GM12878 (cell line): ENCODE data around the gene CFAP107. TPM values are rescaled to one million over a fixed set of nuclear protein-coding genes. Genes with fewer than 3 reads are reported as not detected.

Experiments used
- ATAC-seq: fragments of 200-7000 bp; cut with Tn5 transposase; 3 replicates; pipeline ENCODE4 v1.9.1; 2020; ENCODE audit warnings: mild to moderate bottlenecking, moderate library complexity
- BruUV-seq: library from RNA; stranded (reverse); fragments of 400-500 nt; replicated peaks from 2 replicates; lab custom pipeline; 2021; lab: Mats Ljungman, UMichigan
- CTCF ChIA-PET: fragments of 300-600 bp; sonication (Branson Sonifier 250); formaldehyde crosslinking; extraction: SDS; loops from one replicate; lab custom pipeline; 2021; ENCODE audit warnings: inconsistent platforms; lab: Yijun Ruan, JAX
- POLR2A ChIA-PET: fragments of 350-600 bp; formaldehyde crosslinking; extraction: SDS; loops from one replicate; lab custom pipeline; 2021; ENCODE audit warnings: inconsistent platforms; lab: Charles Lee
- RAD21 ChIA-PET: fragments of 300-600 bp; sonication (Branson Sonifier 250); formaldehyde crosslinking; loops from one replicate; lab custom pipeline; 2023; ENCODE audit warnings: antibody characterized with exemption; ENCODE audit not compliant: unreplicated experiment; lab: Charles Lee
- SMC1A ChIA-PET: fragments of 300-600 bp; sonication (Branson Sonifier 250); formaldehyde crosslinking; loops from one replicate; lab custom pipeline; 2023; ENCODE audit not compliant: unreplicated experiment, uncharacterized antibody; lab: Charles Lee
- DNase-seq: peaks from one replicate; pipeline ENCODE4 v3.0.0-alpha.2; 2011; ENCODE audit warnings: low read depth, low spot score
- FAIRE-seq: peaks from 3 replicates; lab custom pipeline; 2011; peaks lifted over from hg19 to GRCh38; lab: Jason Lieb, UNC
- H2AFZ ChIP-seq: 2 replicates; pipeline ENCODE4 v1.6.0; 2011; ENCODE audit warnings: low read depth, low read length, control low read depth; ENCODE audit not compliant: control insufficient read depth
- H3K27ac ChIP-seq: 2 replicates; pipeline ENCODE4 v1.5.1; 2011; ENCODE audit warnings: control low read depth; ENCODE audit not compliant: control insufficient read depth, insufficient read depth
- H3K27me3 ChIP-seq, 2 experiments: replicated peaks in 1 of 2; 2 replicates each; pipeline versions ENCODE4 v1.6.0 to v1.6.1; 2011; ENCODE audit warnings: low read length in 1 of 2; ENCODE audit not compliant: control insufficient read depth in 2 of 2, insufficient read depth in 2 of 2
- H3K36me3 ChIP-seq, 2 experiments: 2 replicates each; pipeline ENCODE4 v1.5.1; 2011; ENCODE audit warnings: low read length in 1 of 2; ENCODE audit not compliant: control insufficient read depth in 2 of 2, insufficient read depth in 2 of 2
- H3K4me1 ChIP-seq: 2 replicates; pipeline ENCODE4 v1.6.1; 2011; ENCODE audit warnings: mild to moderate bottlenecking, low read length, moderate library complexity, mixed read lengths; ENCODE audit not compliant: control insufficient read depth, insufficient read depth
- H3K4me2 ChIP-seq: 2 replicates; pipeline ENCODE4 v1.6.0; 2011; ENCODE audit warnings: control low read depth; ENCODE audit not compliant: control insufficient read depth, insufficient read depth
- H3K4me3 ChIP-seq: fragments of 200-600 bp; sonication (generic); 2 replicates; pipeline ENCODE4 v1.5.1; 2016
- H3K79me2 ChIP-seq: 2 replicates; pipeline ENCODE4 v1.6.0; 2011; ENCODE audit warnings: low read length; ENCODE audit not compliant: control insufficient read depth, insufficient read depth
- H3K9ac ChIP-seq: 2 replicates; pipeline ENCODE4 v1.8.0; 2011; ENCODE audit warnings: low read length, control low read depth, mixed read lengths; ENCODE audit not compliant: control insufficient read depth, insufficient read depth
- H3K9me3 ChIP-seq: replicated peaks from 3 replicates; pipeline ENCODE4 v1.5.1; 2011; ENCODE audit warnings: mild to moderate bottlenecking, low read length; ENCODE audit not compliant: control insufficient read depth, insufficient read depth
- H4K20me1 ChIP-seq: 2 replicates; pipeline ENCODE4 v1.6.0; 2011; ENCODE audit not compliant: control insufficient read depth, insufficient read depth
- CREM ChIP-seq: IDR thresholded peaks from 2 replicates; pipeline ENCODE4 v1.6.1; 2014; ENCODE audit warnings: antibody characterized with exemption, low read depth
- CUX1 ChIP-seq: IDR thresholded peaks from 2 replicates; pipeline ENCODE4 v1.6.1; 2012; ENCODE audit warnings: improper control_type of control experiment, low read depth, low read length; ENCODE audit not compliant: insufficient replicate concordance
- MEF2A ChIP-seq: IDR thresholded peaks from 2 replicates; pipeline ENCODE4 v1.6.1; 2011; ENCODE audit warnings: low read depth, mild to moderate bottlenecking, low read length, moderate library complexity; ENCODE audit not compliant: insufficient read depth
- MTA2 ChIP-seq: fragments of 450-650 bp; IDR thresholded peaks from 2 replicates; pipeline ENCODE4 v1.6.1; 2016; ENCODE audit warnings: low read depth, mild to moderate bottlenecking, moderate library complexity
- NFIC ChIP-seq: IDR thresholded peaks from 2 replicates; pipeline ENCODE4 v1.6.1; 2012; ENCODE audit warnings: low read depth, mild to moderate bottlenecking, inconsistent platforms, low read length, moderate library complexity
- NFXL1 ChIP-seq: fragments of 450-650 bp; IDR thresholded peaks from 2 replicates; pipeline ENCODE4 v1.6.1; 2017; ENCODE audit warnings: antibody characterized with exemption, mild to moderate bottlenecking, borderline replicate concordance
- PKNOX1 ChIP-seq: fragments of 450-650 bp; IDR thresholded peaks from 2 replicates; pipeline ENCODE4 v1.6.1; 2016; ENCODE audit warnings: mild to moderate bottlenecking
- POLR2AphosphoS2 ChIP-seq: IDR thresholded peaks from 2 replicates; pipeline ENCODE4 v1.6.1; 2011; ENCODE audit warnings: low read depth, mild to moderate bottlenecking, low read length, improper control_type of control experiment, moderate library complexity
- POLR2AphosphoS5 ChIP-seq: IDR thresholded peaks from 2 replicates; pipeline ENCODE4 v1.6.1; 2011; ENCODE audit warnings: mild to moderate bottlenecking, low read length, inconsistent platforms
- RCOR1 ChIP-seq: conservative IDR thresholded peaks from 2 replicates; pipeline ENCODE4 v1.6.1; 2012; ENCODE audit warnings: low read depth, low read length, improper control_type of control experiment
- USF2 ChIP-seq: IDR thresholded peaks from 2 replicates; pipeline ENCODE4 v1.6.1; 2011; ENCODE audit warnings: low read depth, low read length, improper control_type of control experiment, borderline replicate concordance
- YBX1 ChIP-seq: fragments of 450-650 bp; IDR thresholded peaks from 2 replicates; pipeline ENCODE4 v1.6.1; 2016; ENCODE audit warnings: antibody characterized with exemption
- ZNF207 ChIP-seq: fragments of 450-650 bp; IDR thresholded peaks from 2 replicates; pipeline ENCODE4 v1.6.1; 2014; ENCODE audit warnings: antibody characterized with exemption, mild to moderate bottlenecking, borderline replicate concordance
- ZNF592 ChIP-seq: fragments of 450-650 bp; IDR thresholded peaks from 2 replicates; pipeline ENCODE4 v1.6.1; 2017; ENCODE audit warnings: mild to moderate bottlenecking, moderate library complexity
- WGBS: methylation state at CpG from one replicate; pipeline ENCODE4 v1.1.6; 2016; ENCODE audit warnings: low lambda C conversion rate; ENCODE audit not compliant: insufficient replicate concordance, insufficient coverage; ENCODE audit errors: missing lambda C conversion rate; 5-methylcytosine and 5-hydroxymethylcytosine counted together
- in situ Hi-C: fragments of 300-500 bp; cut with MboI; formaldehyde crosslinking; loops from 9 replicates; pipeline ENCODE4 v1.14.3; 2018; ENCODE audit warnings: mixed read lengths
- intact Hi-C: fragments of 100-400 bp; cut with micrococcal nuclease; formaldehyde crosslinking; loops from one replicate; pipeline ENCODE4 v1.14.2; 2022; ENCODE audit not compliant: unreplicated experiment
- polyA plus RNA-seq, 11 experiments: library from polyadenylated mRNA; depleted of rRNA in 4 of 11; unstranded in 6 of 11; stranded (reverse) in 5 of 11; fragments of >200 nt; fragmentation: Nextera tagmentation in 4 of 11; fragmentation: Illumina TruSeq in 1 of 11; extraction: Ambion mirVana in 4 of 11; extraction: Trizol in 1 of 11; gene quantifications; 1 replicate in 1 of 11; 2 replicates in 10 of 11; pipeline versions ENCODE4 v1.2.1 to v1.2.3, GENCODE V29; 2011 to 2016; ENCODE audit warnings: inconsistent platforms in 2 of 11, missing spikeins in 2 of 11, low read depth in 1 of 11
- total RNA-seq, 4 experiments: library from RNA; depleted of rRNA in 3 of 4; stranded (reverse); fragments of >200 nt in 3 of 4; fragmentation: Illumina TruSeq in 1 of 4; extraction: Trizol in 1 of 4; gene quantifications; 2 replicates each; pipeline versions ENCODE4 v1.2.1 to v1.2.3, GENCODE V29; 2013 to 2021

The CFAP107 gene
- total and polyA plus RNA-seq, 10 of the 15 experiments (the other 5 are each of a cell fraction or from before 2014, with no cell fraction given) = not detected

GRCh38 chr1:12711536-12711935 lies 34.5 kb upstream of the CFAP107 start:
- H4K20me1 ChIP-seq = no peaks in the 10 kb centered on the region
- CTCF ChIA-PET = interaction anchor here (1.3 kb wide), 1 partner anchor 12 kb away, joined by 3 read pairs; no protein-coding TSS in a partner anchor
- no peak overlapping the region for H3K27ac ChIP-seq
- intact Hi-C loops = no loop called here
- H3K79me2 ChIP-seq = no peaks in the 10 kb centered on the region
- WGBS = 0% methylated on average over 3 of the region's 3 CpGs
- H3K4me3 ChIP-seq = no peak overlapping the region
- no peaks in the 10 kb centered on the region for H3K27me3 ChIP-seq
- H3K4me1 ChIP-seq = no peaks in the 10 kb centered on the region
- H3K36me3 ChIP-seq = no peaks in the 10 kb centered on the region
- ATAC-seq (no peak), DNase-seq (no peak), FAIRE-seq (no peak)
- H2AFZ ChIP-seq = no peak overlapping the region
- no peak overlapping the region for H3K4me2 ChIP-seq
- H3K9ac ChIP-seq = no peak overlapping the region
- no peaks in the 10 kb centered on the region for H3K9me3 ChIP-seq
- SMC1A ChIA-PET = interaction anchor here (0.6 kb wide), 1 partner anchor 21 kb away, joined by 3 read pairs; no protein-coding TSS in a partner anchor
- no TSS peak for BruUV-seq
- in situ Hi-C loops = no loop called here
- RAD21 ChIA-PET = no interaction called here
- POLR2A ChIA-PET = no interaction called here
- no peak for TF ChIP-seq RCOR1
- TF ChIP-seq CUX1 = no peak
- no peak for TF ChIP-seq POLR2AphosphoS2
- no peak for TF ChIP-seq MTA2
- TF ChIP-seq MEF2A = no peak
- no peak for TF ChIP-seq ZNF207
- no peak for TF ChIP-seq ZNF592
- TF ChIP-seq NFXL1 = no peak
- TF ChIP-seq POLR2AphosphoS5 = no peak
- TF ChIP-seq CREM = no peak
- no peak for TF ChIP-seq YBX1
- TF ChIP-seq NFIC = no peak
- TF ChIP-seq PKNOX1 = no peak
- TF ChIP-seq USF2 = no peak
